Upper lobe of left lung (tissue), 4 donors: ENCODE results near the gene GBX2.

ENCODE experiments used
- EP300 ChIP-seq, 4 donors: sonication (generic); formaldehyde crosslinking; IDR thresholded peaks; one replicate each; pipeline ENCODE4 v1.5.1; 2017; ENCODE audit warnings: antibody characterized with exemption in 4 of 4, control low read depth in 2 of 4
- POLR2A ChIP-seq, 4 donors: fragments of 450-650 bp; IDR thresholded peaks; one replicate each; pipeline ENCODE4 v1.5.1; 2016 to 2017; ENCODE audit warnings: antibody characterized with exemption in 4 of 4, mild to moderate bottlenecking in 2 of 4
- TF ChIP-seq, protein P1 (sequence below), 6 experiments: fragments of 450-650 bp in 4 of 6; fragments of 200-600 bp in 2 of 6; sonication (generic) in 2 of 6; IDR thresholded peaks; one replicate each; pipeline ENCODE4 v1.5.1; 2016 to 2019; ENCODE audit warnings: antibody characterized with exemption in 6 of 6

DNA sequence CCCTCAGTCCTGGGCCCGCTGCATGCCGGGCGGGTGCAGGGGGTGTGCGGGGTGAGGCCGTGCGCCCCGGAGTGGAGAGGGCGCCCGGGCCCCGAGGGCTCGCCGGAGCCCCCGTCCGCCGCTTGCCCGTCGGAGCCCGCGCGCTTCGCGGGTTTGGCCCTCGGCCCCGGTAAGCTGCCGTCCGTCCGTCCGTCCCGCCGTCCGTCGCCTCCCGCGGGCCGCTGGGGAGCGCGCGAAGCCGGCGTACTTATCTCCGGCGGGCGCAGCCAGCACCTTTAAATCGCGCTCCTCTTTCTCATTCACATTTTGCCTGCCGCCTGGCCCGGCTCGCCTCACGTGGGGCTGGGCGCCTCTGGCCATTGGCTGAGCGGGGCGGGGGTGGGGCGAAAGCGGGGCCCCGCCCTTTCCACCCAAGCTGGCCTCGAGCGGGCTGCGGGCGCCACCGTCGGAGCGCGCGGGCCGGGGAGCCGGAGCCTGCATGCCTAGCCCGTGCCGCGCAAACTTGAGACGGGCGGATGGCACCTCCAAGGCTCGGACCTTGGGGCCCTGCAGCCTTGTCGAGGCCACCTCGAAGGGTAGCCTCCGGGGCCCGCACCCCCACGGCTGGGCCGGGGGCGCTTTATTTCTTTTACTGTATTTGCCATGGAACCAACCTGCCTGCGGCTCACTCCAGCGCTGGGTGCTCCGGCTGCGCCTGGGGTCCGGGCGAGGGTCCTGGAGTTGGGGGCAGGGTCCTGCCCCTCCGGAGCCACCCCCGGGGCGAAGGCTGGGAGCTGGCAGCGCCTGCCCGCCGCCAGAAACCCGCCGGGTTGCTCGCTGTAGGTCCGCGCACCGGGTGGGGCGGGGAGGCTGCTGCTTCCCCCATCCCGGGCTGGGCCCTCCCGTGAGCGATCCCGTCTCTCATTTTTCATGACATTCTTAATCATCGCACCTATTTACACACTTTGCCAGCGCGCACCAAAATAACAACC lies at the start of gene GBX2:
- TF ChIP-seq, protein P1, sequence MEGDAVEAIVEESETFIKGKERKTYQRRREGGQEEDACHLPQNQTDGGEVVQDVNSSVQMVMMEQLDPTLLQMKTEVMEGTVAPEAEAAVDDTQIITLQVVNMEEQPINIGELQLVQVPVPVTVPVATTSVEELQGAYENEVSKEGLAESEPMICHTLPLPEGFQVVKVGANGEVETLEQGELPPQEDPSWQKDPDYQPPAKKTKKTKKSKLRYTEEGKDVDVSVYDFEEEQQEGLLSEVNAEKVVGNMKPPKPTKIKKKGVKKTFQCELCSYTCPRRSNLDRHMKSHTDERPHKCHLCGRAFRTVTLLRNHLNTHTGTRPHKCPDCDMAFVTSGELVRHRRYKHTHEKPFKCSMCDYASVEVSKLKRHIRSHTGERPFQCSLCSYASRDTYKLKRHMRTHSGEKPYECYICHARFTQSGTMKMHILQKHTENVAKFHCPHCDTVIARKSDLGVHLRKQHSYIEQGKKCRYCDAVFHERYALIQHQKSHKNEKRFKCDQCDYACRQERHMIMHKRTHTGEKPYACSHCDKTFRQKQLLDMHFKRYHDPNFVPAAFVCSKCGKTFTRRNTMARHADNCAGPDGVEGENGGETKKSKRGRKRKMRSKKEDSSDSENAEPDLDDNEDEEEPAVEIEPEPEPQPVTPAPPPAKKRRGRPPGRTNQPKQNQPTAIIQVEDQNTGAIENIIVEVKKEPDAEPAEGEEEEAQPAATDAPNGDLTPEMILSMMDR (IDR thresholded peaks at IDR 0.05) = no peak
- TF ChIP-seq EP300 (IDR thresholded peaks at IDR 0.05) = no peak
- no peak for TF ChIP-seq POLR2A (IDR thresholded peaks at IDR 0.05)
